GM21576 (cell line): ENCODE results near the gene STMN3.

Experiments
- ATAC-seq: cut with Tn5 transposase; IDR thresholded peaks from one replicate; pipeline ENCODE4 v1.9.1; 2021; ENCODE audit warnings: mild to moderate bottlenecking, moderate library complexity; ENCODE audit not compliant: unreplicated experiment

The STMN3 gene

GRCh38 chr20:63692436-63693082 lies 39.3 kb upstream of the STMN3 start:
- no peak for ATAC-seq

- ATAC-seq = no peak
These were observed 38.6 kb upstream of the STMN3 start for GRCh38 chr20:63691711-63692435.

GRCh38 chr20:63690898-63691710 lies 37.9 kb upstream of the STMN3 start:
- no peak for ATAC-seq

GRCh38 chr20:63690003-63690897 lies 37.0 kb upstream of the STMN3 start:
- ATAC-seq = no peak

GRCh38 chr20:63689046-63690002 lies 36.1 kb upstream of the STMN3 start:
- no peak for ATAC-seq

GRCh38 chr20:63688228-63689045 lies 35.2 kb upstream of the STMN3 start:
- ATAC-seq = no peak

GRCh38 chr20:63687419-63688178 lies 34.4 kb upstream of the STMN3 start:
- ATAC-seq = no peak

GRCh38 chr20:63686492-63687321 lies 33.5 kb upstream of the STMN3 start:
- no peak for ATAC-seq

- no peak for ATAC-seq
These were observed 32.9 kb upstream of the STMN3 start for GRCh38 chr20:63686094-63686491.

- no peak for ATAC-seq
These were observed 32.2 kb upstream of the STMN3 start for GRCh38 chr20:63685269-63686026.

- ATAC-seq = no peak
These were observed 29.3 kb upstream of the STMN3 start for GRCh38 chr20:63682384-63683139.

GRCh38 chr20:63681609-63682142 lies 28.5 kb upstream of the STMN3 start:
- no peak for ATAC-seq

- ATAC-seq = no peak
These were observed 27.8 kb upstream of the STMN3 start for GRCh38 chr20:63680857-63681608.

- ATAC-seq = no peak
These were observed 27.2 kb upstream of the STMN3 start for GRCh38 chr20:63680427-63680826.

GRCh38 chr20:63679799-63680305 lies 26.6 kb upstream of the STMN3 start:
- ATAC-seq = no peak
